Activated CD8-positive, alpha-beta memory T cell treated with anti-CD3 and anti-CD28 coated beads, Interleukin-2, amount 50 U/mL, for 1 hour (primary cell): ENCODE data around the gene H6PD.

ENCODE experiments used
- DNase-seq: peaks from one replicate; pipeline ENCODE4 v3.0.0-alpha.2; 2020; ENCODE audit errors: extremely low read depth

H6PD gene

GRCh38 chr1:9234223-9235095 is at the start of gene H6PD:
TSS of gene H6PD (plus strand) at chr1:9234774. CDS start at chr1:9244935, 10,161 bp downstream.
- peak; percentile 14 for DNase-seq

GRCh38 chr1:9186082-9186859 is 48.3 kb upstream of the H6PD start:
- no peak for DNase-seq

GRCh38 chr1:9187004-9187403 is 47.6 kb upstream of the H6PD start:
- no peak for DNase-seq

GRCh38 chr1:9190234-9190633 is 44.3 kb upstream of the H6PD start:
- DNase-seq, result no peak

GRCh38 chr1:9191231-9191630 is 43.3 kb upstream of the H6PD start:
- DNase-seq, result no peak

- no peak for DNase-seq
These were observed 41.9 kb upstream of the H6PD start for GRCh38 chr1:9192578-9193232.

- DNase-seq, result no peak
These were observed 41.3 kb upstream of the H6PD start for GRCh38 chr1:9193233-9193625.

GRCh38 chr1:9194024-9194423 is 40.5 kb upstream of the H6PD start:
- no peak for DNase-seq

GRCh38 chr1:9195651-9196050 is 38.9 kb upstream of the H6PD start:
- no peak for DNase-seq

- DNase-seq, result no peak
These were observed 38.2 kb upstream of the H6PD start for GRCh38 chr1:9196129-9197040.

GRCh38 chr1:9197186-9198099 is 37.1 kb upstream of the H6PD start:
- DNase-seq, result no peak

- no peak for DNase-seq
These were observed 35.8 kb upstream of the H6PD start for GRCh38 chr1:9198538-9199361.

GRCh38 chr1:9200441-9200840 is 34.1 kb upstream of the H6PD start:
- DNase-seq, result no peak

- no peak for DNase-seq
These were observed 33.0 kb upstream of the H6PD start for GRCh38 chr1:9201401-9202239.

- no peak for DNase-seq
These were observed 32.2 kb upstream of the H6PD start for GRCh38 chr1:9202240-9202870.

GRCh38 chr1:9203511-9203982 is 31.0 kb upstream of the H6PD start:
- DNase-seq, result no peak

GRCh38 chr1:9204156-9204720 is 30.3 kb upstream of the H6PD start:
- no peak for DNase-seq

- DNase-seq, result no peak
These were observed 27.5 kb upstream of the H6PD start for GRCh38 chr1:9207086-9207485.
